GM18508 (cell line): ENCODE measurements around the gene MYEOV.

ENCODE experiments used
- ATAC-seq: cut with Tn5 transposase; IDR thresholded peaks from one replicate; pipeline ENCODE4 v1.9.1; 2021; ENCODE audit warnings: moderate number of reproducible peaks; ENCODE audit not compliant: insufficient read depth, unreplicated experiment

The MYEOV gene

GRCh38 chr11:69335007-69335780, 41.2 kb downstream of the MYEOV start:
- no peak for ATAC-seq

DNA sequence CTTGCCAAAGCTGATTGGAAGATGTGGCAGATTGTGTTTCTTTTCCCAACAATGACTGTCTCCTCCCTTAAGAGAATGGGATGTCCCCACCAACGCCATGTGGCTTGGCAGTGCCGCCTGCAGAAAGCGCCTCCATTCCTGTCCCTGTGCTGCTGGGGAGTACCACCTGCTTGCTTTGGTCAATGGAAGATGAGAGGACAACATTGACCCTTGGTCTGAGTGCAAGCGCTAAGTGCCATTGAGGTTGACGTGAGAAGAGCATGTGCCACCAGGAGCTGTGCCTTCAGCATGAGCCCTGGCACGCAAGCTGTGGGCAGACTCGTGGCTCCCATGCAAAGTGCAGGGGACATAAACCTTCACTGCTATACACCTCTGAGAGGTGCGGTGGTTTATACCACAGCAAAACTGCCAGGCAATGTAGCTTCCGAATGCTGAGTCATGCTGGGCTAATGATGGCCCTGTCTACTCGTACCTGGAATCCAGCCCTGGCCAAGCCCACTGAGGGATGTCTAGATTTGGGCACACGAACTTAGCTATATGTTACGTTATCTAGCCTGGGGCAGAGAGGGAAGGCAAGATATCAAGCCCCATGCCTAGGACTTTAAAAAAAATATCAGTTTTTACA, 41.9 kb downstream of the MYEOV start:
- no peak for ATAC-seq

DNA sequence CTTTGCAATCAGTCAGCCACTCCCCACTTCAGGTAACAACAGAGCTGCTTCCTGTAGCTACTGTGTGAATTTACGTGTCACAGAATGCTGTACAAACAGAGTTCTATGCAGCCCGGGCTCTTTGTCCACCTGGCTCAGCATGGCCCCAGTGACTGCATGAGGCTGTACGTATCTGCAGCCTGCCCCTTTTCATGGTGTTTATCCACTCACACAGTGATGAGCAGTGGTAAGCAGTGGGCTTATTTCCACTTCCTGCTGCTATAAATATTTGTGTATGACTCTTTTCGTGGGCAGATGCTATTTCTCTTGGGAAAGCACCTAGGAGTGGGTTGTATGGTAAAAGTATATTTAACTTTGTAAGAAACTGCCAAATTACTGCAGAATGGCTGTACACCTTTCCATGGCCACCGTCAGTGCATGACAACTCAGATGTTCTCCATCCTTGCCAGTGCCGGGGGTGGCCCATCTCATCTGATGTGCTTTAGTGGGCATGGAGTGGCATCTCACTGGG, 43.3 kb downstream of the MYEOV start:
- ATAC-seq = no peak

- no peak for ATAC-seq
These were observed 45.2 kb downstream of the MYEOV start for GRCh38 chr11:69339041-69339733.

DNA sequence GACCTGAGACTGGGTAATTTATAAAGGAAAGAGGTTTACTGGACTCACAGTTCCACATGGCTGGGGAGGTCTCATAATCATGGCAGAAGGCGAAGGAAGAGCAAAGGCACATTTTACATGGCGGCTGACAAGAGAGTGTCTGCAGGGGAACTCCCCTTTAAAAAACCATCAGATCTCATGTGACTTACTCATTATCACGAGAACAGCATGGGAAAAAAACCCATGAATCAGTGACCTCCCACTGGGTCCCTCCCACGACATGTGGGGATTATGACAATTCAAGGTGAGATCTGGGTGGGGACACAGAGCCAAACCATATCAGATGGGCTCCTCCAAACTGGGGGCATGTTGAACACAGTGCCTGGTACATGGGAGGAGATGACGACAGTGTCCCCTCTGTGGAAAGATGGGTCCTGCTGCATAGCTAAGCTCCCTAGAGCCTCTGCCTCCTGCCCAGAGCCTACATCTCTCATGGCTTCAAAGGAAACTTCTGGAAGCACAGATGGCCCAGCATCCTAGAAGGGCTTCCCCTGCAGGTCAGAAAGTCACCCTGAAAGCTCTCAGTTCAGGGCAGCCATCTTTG, 46.1 kb downstream of the MYEOV start:
- ATAC-seq = no peak

DNA sequence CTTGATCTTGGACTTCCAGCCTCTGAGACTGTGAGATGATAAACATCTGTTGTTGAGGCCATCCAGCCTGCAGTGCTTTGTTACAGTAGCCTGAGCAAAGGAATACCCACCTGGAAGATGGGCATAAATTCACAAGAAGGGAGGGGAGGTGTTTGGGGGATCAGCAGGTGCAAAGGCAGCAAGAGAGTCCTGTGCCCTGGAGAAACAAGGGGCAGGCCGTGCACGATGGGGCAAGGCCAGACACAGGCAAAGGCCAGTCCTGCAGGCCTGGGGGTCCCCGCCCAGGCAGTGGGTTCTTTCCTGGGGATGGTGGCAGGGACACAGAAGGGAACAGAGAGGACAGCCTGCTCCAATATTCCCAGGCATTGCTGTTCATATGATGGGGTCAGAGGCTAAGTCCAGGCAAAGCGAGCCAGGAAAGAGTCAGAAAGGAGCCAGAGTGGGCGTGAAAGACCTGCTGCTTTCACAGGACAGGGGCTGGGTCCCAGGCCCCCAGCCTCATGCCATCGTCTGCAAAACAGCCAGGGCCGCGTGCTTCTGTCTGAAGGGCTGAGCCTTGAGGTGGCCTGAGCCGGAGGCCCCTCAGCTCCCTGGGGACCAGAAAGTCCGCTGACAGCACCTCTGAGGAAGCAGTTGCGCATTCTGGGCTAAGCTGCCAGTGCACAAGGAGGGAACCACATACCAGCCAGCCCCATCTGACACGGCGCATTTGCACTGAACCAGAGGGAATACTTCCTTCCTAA, 48.8 kb downstream of the MYEOV start:
- no peak for ATAC-seq

GRCh38 chr11:69343401-69344321, 49.7 kb downstream of the MYEOV start:
- no peak for ATAC-seq

DNA sequence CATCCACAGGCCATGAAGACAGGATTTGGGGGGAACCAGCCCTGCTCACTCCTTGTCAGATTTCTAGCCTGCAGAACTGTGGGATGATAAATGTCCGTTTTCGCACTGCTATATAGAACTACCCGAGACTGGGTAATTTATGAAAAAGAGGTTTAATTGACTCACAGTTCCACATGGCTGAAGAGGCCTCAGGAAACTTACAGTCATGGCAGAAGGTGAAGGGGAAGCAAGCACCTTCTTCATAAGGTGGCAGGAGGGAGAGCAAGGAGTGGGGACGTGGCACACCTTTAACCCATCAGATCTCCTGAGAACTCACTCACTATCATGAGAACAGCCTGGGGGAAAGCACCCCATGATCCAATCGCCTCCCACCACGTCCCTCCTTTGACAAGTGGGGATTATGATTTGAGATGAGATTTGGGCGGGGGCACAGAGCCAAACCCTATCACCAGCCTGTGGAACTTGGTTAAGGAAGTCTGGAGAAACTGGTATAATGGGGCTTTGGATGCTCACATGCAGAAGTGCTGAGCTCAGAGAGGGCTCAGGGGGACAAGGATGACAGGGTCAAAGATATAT, 50.7 kb downstream of the MYEOV start:
- ATAC-seq = no peak
